Uterus (tissue), 2 donors: ENCODE data around the gene PAIP2B.

Experiments used
- CTCF ChIP-seq, 4 experiments: fragments of 200-600 bp in 2 of 4; fragments of 450-650 bp in 2 of 4; sonication (generic) in 2 of 4; IDR thresholded peaks; one replicate each; pipeline ENCODE4 v1.5.1; 2016 to 2019; ENCODE audit warnings: antibody characterized with exemption in 4 of 4, mild to moderate bottlenecking in 2 of 4, moderate library complexity in 1 of 4
- POLR2A ChIP-seq, 2 donors: fragments of 450-650 bp; IDR thresholded peaks; one replicate each; pipeline ENCODE4 v1.6.1; 2016; ENCODE audit warnings: antibody characterized with exemption in 2 of 2, mild to moderate bottlenecking in 1 of 2, moderate library complexity in 1 of 2

- TF ChIP-seq CTCF (IDR thresholded peaks at IDR 0.05) (no peak), POLR2A (IDR thresholded peaks at IDR 0.05) (no peak)
Observed at GRCh38 chr2:71148506-71149063, 78.3 kb downstream of the PAIP2B start.
